Measurements from ENCODE around the gene PCYT2. TPM values are rescaled to one million over a fixed set of nuclear protein-coding genes. Genes with fewer than 3 reads are reported as not detected.
A peak's percentile ranks its signal among the peaks of the same experiment; 100 is the strongest.

The PCYT2 gene
- total and polyA plus RNA-seq, 8 donors = 9.0 to 35.3 (median 17.7) TPM

- Histone ChIP-seq H3K27ac (peak overlapping the region; percentile 81 to 100 (median 96)), H3K4me1 (peaks cover 21 to 43% (median 32%) of the 10 kb centered on the region in 3 donors), H3K9me3 (no peaks in the 10 kb centered on the region), H3K27me3 (no peaks in the 10 kb centered on the region), H3K4me3 (peak overlapping the region; percentile 59 to 87 (median 70)), H3K36me3 (peaks cover 0 to 16% (median 10%) of the 10 kb centered on the region in 3 donors)
- TF ChIP-seq CTCF (IDR thresholded peaks at IDR 0.05) = no peak
- intact Hi-C loops (cut with DNase I) = no loop called here
- WGBS, 2 donors = 2 to 4% methylated on average over 46 to 65 of the region's 65 CpGs
- DNase-seq = peak; percentile 42 to 89 (median 65)
- no peak for FAIRE-seq
- peak in 2 of 4 donors; percentile 0 to 1 for ATAC-seq
Observed at GRCh38 chr17:81870131-81870980, 40.8 kb downstream of the PCYT2 start.

GRCh38 chr17:81869221-81870130 is 41.7 kb downstream of the PCYT2 start:
- 24 to 27% methylated on average over 45 to 52 of the region's 52 CpGs for WGBS, 2 donors
- ATAC-seq (peak in 3 of 4 donors; percentile 2 to 12 (median 5)), FAIRE-seq (no peak), DNase-seq (peak in 5 of 6 donors; percentile 48 to 89 (median 71))
- intact Hi-C loops (cut with DNase I) = no loop called here
- Histone ChIP-seq H3K4me3 (peak overlapping the region in 3 of 4 donors; percentile 59 to 87 (median 82)), H3K9me3 (no peaks in the 10 kb centered on the region), H3K27me3 (no peaks in the 10 kb centered on the region), H3K4me1 (peaks cover 26 to 52% (median 39%) of the 10 kb centered on the region in 3 donors), H3K36me3 (peaks cover 0 to 16% (median 10%) of the 10 kb centered on the region in 3 donors), H3K27ac (peak overlapping the region; percentile 15 to 100 (median 96))
- peak; percentile 68 to 87 (median 78) for TF ChIP-seq CTCF (IDR thresholded peaks at IDR 0.05)

GRCh38 chr17:81868674-81869220 is 42.5 kb downstream of the PCYT2 start:
- H3K27me3 ChIP-seq = no peaks in the 10 kb centered on the region
- DNase-seq (peak in 4 of 6 donors; percentile 50 to 89 (median 66)), FAIRE-seq (no peak), ATAC-seq (no peak)
- H3K9me3 ChIP-seq = no peaks in the 10 kb centered on the region
- H3K36me3 ChIP-seq = peaks cover 0 to 16% (median 10%) of the 10 kb centered on the region in 3 donors
- peak overlapping the region in 3 of 4 donors; percentile 28 to 97 (median 96) for H3K27ac ChIP-seq
- H3K4me3 ChIP-seq = peak overlapping the region in 2 of 4 donors; percentile 59 to 82
- intact Hi-C loops (cut with DNase I) = no loop called here
- TF ChIP-seq CTCF (IDR thresholded peaks at IDR 0.05) = no peak
- H3K4me1 ChIP-seq = peaks cover 27 to 57% (median 39%) of the 10 kb centered on the region in 3 donors
- WGBS, 2 donors = 55 to 64% methylated on average over 25 to 30 of the region's 30 CpGs

- Histone ChIP-seq H3K9me3 (no peaks in the 10 kb centered on the region), H3K36me3 (peaks cover 0 to 16% (median 10%) of the 10 kb centered on the region in 3 donors), H3K27me3 (no peaks in the 10 kb centered on the region), H3K4me1 (peaks cover 33 to 57% (median 39%) of the 10 kb centered on the region in 3 donors), H3K4me3 (no peak overlapping the region), H3K27ac (peak overlapping the region; percentile 2 to 96 (median 61))
- no peak for FAIRE-seq
- peak in 3 of 6 donors; percentile 61 to 88 (median 62) for DNase-seq
- no peak for TF ChIP-seq CTCF (IDR thresholded peaks at IDR 0.05)
- intact Hi-C loops (cut with DNase I) = no loop called here
- 54 to 55% methylated on average over 28 of the region's 28 CpGs for WGBS, 2 donors
- no peak for ATAC-seq
Observed at GRCh38 chr17:81867991-81868673, 43.1 kb downstream of the PCYT2 start.
